Fibroblast of villous mesenchyme (primary cell): ENCODE results near the gene SENP2. TPM values are rescaled to one million over a fixed set of nuclear protein-coding genes. Genes with fewer than 3 reads are reported as not detected.
A peak's percentile ranks its signal among the peaks of the same experiment; 100 is the strongest.
"Not testable (repeated sequence)": the region's sequence is repeated elsewhere in the genome, so short reads cannot be mapped to it uniquely, and the experiment has no call there.

Experiments
- DNase-seq: peaks from one replicate; pipeline ENCODE4 v3.0.0-alpha.2; 2010; ENCODE audit warnings: low read depth
- H3K4me3 ChIP-seq: 2 replicates; pipeline ENCODE4 v1.5.1; 2011; ENCODE audit warnings: low read depth, mild to moderate bottlenecking, low read length
- CTCF ChIP-seq: IDR thresholded peaks from 2 replicates; pipeline ENCODE4 v1.5.1; 2012; ENCODE audit warnings: low read depth, mild to moderate bottlenecking, low read length; ENCODE audit not compliant: insufficient read depth
- total RNA-seq: library from RNA; depleted of rRNA; stranded (reverse); fragments of >200 nt; gene quantifications from 2 replicates; pipeline ENCODE4 v1.2.3, GENCODE V29; 2012

Gene SENP2
- total RNA-seq, 1 donor: 29.4 TPM

- no peak for TF ChIP-seq CTCF
Observed at GRCh38 chr3:185552358-185552877, 33.7 kb upstream of the SENP2 start, which contains the start of gene LIPH. Gene LIPH (minus strand): TSS chr3:185552588. CDS start chr3:185552471, 117 bp downstream.

GRCh38 chr3:185555101-185555501 lies 31.0 kb upstream of the SENP2 start:
- no peak for TF ChIP-seq CTCF
- no peak overlapping the region for H3K4me3 ChIP-seq
- no peak for DNase-seq

More at GRCh38 chr3:185552358-185552877, 33.7 kb upstream of the SENP2 start, which contains the start of gene LIPH:
- H3K4me3 ChIP-seq: no peak within 1 kb of the TSS
- peak; percentile 32 for DNase-seq

- DNase-seq: no peak
- H3K4me3 ChIP-seq: no peak overlapping the region
- TF ChIP-seq CTCF: no peak
Observed at GRCh38 chr3:185555860-185556347, 30.2 kb upstream of the SENP2 start.

- not testable (repeated sequence) for H3K4me3 ChIP-seq, DNase-seq
Observed at GRCh38 chr3:185556640-185557039, 29.5 kb upstream of the SENP2 start.

- DNase-seq: no peak
Observed at GRCh38 chr3:185558395-185558794, 27.7 kb upstream of the SENP2 start.

GRCh38 chr3:185559706-185560090 lies 26.4 kb upstream of the SENP2 start:
- no peak for TF ChIP-seq CTCF
- DNase-seq: no peak
- H3K4me3 ChIP-seq: no peak overlapping the region

More at GRCh38 chr3:185558395-185558794, 27.7 kb upstream of the SENP2 start:
- H3K4me3 ChIP-seq: no peak overlapping the region
- no peak for TF ChIP-seq CTCF

- no peak overlapping the region for H3K4me3 ChIP-seq
- TF ChIP-seq CTCF: no peak
- no peak for DNase-seq
Observed at GRCh38 chr3:185560676-185561075, 25.4 kb upstream of the SENP2 start.
